Measurements from ENCODE around the gene MTHFD1.

DNA sequence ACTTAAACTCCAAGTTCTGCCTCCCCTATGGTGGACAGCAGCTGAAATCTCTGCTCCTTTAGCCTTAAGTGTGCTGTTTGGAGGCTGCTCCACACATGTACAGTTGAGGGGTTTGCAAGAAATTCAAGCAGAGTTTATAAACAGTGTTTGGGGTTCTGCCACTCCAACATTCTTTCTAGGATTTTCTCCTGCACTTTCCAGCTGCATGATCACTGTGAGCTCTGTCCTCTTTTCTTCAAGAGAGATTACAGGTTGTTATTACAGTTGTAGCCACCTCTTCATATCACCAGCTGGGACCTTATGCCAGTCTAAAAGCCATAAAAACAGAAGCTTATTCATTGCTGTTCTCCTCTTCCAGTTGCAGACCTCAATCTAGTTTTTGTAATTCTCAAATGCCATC lies 107.1 kb downstream of the MTHFD1 start:
- no peak for TF ChIP-seq RXRA (IDR thresholded peaks at IDR 0.05; ENCODE audit: borderline replicate concordance, low read depth)
- TF ChIP-seq RCOR1 (IDR thresholded peaks at IDR 0.05; ENCODE audit: low read length) = no peak
- TF ChIP-seq, protein P1, sequence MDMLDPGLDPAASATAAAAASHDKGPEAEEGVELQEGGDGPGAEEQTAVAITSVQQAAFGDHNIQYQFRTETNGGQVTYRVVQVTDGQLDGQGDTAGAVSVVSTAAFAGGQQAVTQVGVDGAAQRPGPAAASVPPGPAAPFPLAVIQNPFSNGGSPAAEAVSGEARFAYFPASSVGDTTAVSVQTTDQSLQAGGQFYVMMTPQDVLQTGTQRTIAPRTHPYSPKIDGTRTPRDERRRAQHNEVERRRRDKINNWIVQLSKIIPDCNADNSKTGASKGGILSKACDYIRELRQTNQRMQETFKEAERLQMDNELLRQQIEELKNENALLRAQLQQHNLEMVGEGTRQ (IDR thresholded peaks at IDR 0.05; ENCODE audit: borderline replicate concordance, low read depth, low read length) = no peak
- no peak for TF ChIP-seq MEF2A (IDR thresholded peaks at IDR 0.05; ENCODE audit: borderline replicate concordance, low read depth)
- TF ChIP-seq RFX5 (IDR thresholded peaks at IDR 0.05; ENCODE audit: low read length) = no peak
- TF ChIP-seq EP300 (IDR thresholded peaks at IDR 0.05; ENCODE audit: borderline replicate concordance in 1 of 2, low read depth in 1 of 2, low read length in 1 of 2) = no peak
- TF ChIP-seq, protein P2, sequence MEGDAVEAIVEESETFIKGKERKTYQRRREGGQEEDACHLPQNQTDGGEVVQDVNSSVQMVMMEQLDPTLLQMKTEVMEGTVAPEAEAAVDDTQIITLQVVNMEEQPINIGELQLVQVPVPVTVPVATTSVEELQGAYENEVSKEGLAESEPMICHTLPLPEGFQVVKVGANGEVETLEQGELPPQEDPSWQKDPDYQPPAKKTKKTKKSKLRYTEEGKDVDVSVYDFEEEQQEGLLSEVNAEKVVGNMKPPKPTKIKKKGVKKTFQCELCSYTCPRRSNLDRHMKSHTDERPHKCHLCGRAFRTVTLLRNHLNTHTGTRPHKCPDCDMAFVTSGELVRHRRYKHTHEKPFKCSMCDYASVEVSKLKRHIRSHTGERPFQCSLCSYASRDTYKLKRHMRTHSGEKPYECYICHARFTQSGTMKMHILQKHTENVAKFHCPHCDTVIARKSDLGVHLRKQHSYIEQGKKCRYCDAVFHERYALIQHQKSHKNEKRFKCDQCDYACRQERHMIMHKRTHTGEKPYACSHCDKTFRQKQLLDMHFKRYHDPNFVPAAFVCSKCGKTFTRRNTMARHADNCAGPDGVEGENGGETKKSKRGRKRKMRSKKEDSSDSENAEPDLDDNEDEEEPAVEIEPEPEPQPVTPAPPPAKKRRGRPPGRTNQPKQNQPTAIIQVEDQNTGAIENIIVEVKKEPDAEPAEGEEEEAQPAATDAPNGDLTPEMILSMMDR (IDR thresholded peaks at IDR 0.05) = no peak
- no peak for TF ChIP-seq SIN3A (IDR thresholded peaks at IDR 0.05; ENCODE audit: borderline replicate concordance, low read depth, low read length)
- no peak for TF ChIP-seq FOXM1 (IDR thresholded peaks at IDR 0.05; ENCODE audit: low read depth)
- TF ChIP-seq CHD2 (IDR thresholded peaks at IDR 0.05; ENCODE audit: low read length, partially characterized antibody) = no peak

All from SK-N-SH (cell line).